Calu3 (cell line): ENCODE data around the gene CPPED1. TPM values are rescaled to one million over a fixed set of nuclear protein-coding genes. Genes with fewer than 3 reads are reported as not detected.

Source experiments
- BruUV-seq: library from RNA; stranded (reverse); fragments of 400-500 nt; replicated peaks from 2 replicates; lab custom pipeline; 2021; lab: Mats Ljungman, UMichigan
- CTCF ChIA-PET: fragments of 300-600 bp; sonication (Branson Sonifier 250); formaldehyde crosslinking; loops from one replicate; lab custom pipeline; 2022; ENCODE audit warnings: antibody characterized with exemption; lab: Charles Lee
- DNase-seq: peaks from one replicate; pipeline ENCODE4 v3.0.0; 2022
- H3K27ac Mint-ChIP-seq: one replicate; pipeline ENCODE4 v1.8.0; 2022; ENCODE audit warnings: mixed read lengths; ENCODE audit not compliant: unreplicated experiment
- H3K27me3 Mint-ChIP-seq: one replicate; pipeline ENCODE4 v1.8.0; 2022; ENCODE audit warnings: mixed read lengths; ENCODE audit not compliant: unreplicated experiment
- H3K36me3 Mint-ChIP-seq: one replicate; pipeline ENCODE4 v1.8.0; 2022; ENCODE audit warnings: mild to moderate bottlenecking, moderate library complexity, mixed read lengths; ENCODE audit not compliant: insufficient read depth, unreplicated experiment
- H3K4me1 Mint-ChIP-seq: one replicate; pipeline ENCODE4 v1.8.0; 2022; ENCODE audit warnings: mild to moderate bottlenecking, low read depth, mixed read lengths; ENCODE audit not compliant: unreplicated experiment
- H3K4me3 Mint-ChIP-seq: one replicate; pipeline ENCODE4 v1.8.0; 2022; ENCODE audit warnings: mild to moderate bottlenecking, low read depth, moderate library complexity, mixed read lengths; ENCODE audit not compliant: unreplicated experiment
- H3K9me3 Mint-ChIP-seq: one replicate; pipeline ENCODE4 v1.8.0; 2022; ENCODE audit warnings: low read depth, mixed read lengths; ENCODE audit not compliant: unreplicated experiment
- CTCF ChIP-seq: fragments of 200-600 bp; IDR thresholded peaks from one replicate; pipeline ENCODE4 v1.8.0; 2022; ENCODE audit warnings: antibody characterized with exemption; ENCODE audit not compliant: unreplicated experiment
- intact Hi-C: fragments of 100-400 bp; cut with micrococcal nuclease; formaldehyde crosslinking; loops from one replicate; pipeline ENCODE4 v1.10.0; 2022; ENCODE audit not compliant: unreplicated experiment
- total RNA-seq: library from RNA; stranded (reverse); gene quantifications from 2 replicates; pipeline ENCODE4 v1.2.3, GENCODE V29; 2022

Gene CPPED1
- total RNA-seq, 1 experiment from 2014 or later, result not detected

- Mint-ChIP-seq H3K36me3 (no peaks in the 10 kb centered on the region), H3K4me3 (no peak overlapping the region), H3K27ac (no peak overlapping the region), H3K4me1 (no peaks in the 10 kb centered on the region), H3K27me3 (no peaks in the 10 kb centered on the region), H3K9me3 (peaks cover 2% of the 10 kb centered on the region)
- intact Hi-C loops, result no loop called here
- no TSS peak for BruUV-seq
- DNase-seq, result no peak
- CTCF ChIA-PET, result no interaction called here
- no peak for TF ChIP-seq CTCF
Observed at GRCh38 chr16:12697437-12697836, 106.2 kb downstream of the CPPED1 start.

- Mint-ChIP-seq H3K27me3 (no peaks in the 10 kb centered on the region), H3K4me3 (no peak overlapping the region), H3K27ac (no peak overlapping the region), H3K9me3 (peaks cover 2% of the 10 kb centered on the region), H3K36me3 (no peaks in the 10 kb centered on the region), H3K4me1 (no peaks in the 10 kb centered on the region)
- DNase-seq, result no peak
- TF ChIP-seq CTCF, result no peak
- BruUV-seq, result no TSS peak
- CTCF ChIA-PET, result no interaction called here
- intact Hi-C loops, result no loop called here
Observed at GRCh38 chr16:12695454-12695853, 108.2 kb downstream of the CPPED1 start.

- TF ChIP-seq CTCF, result no peak
- CTCF ChIA-PET, result interaction anchor here (0.6 kb wide), 1 partner anchor 263 kb away, joined by 4 read pairs; no protein-coding TSS in a partner anchor
- Mint-ChIP-seq H3K36me3 (no peaks in the 10 kb centered on the region), H3K27me3 (no peaks in the 10 kb centered on the region), H3K4me3 (no peak overlapping the region), H3K4me1 (no peaks in the 10 kb centered on the region), H3K27ac (no peak overlapping the region), H3K9me3 (no peaks in the 10 kb centered on the region)
- intact Hi-C loops, result no loop called here
- DNase-seq, result no peak
- BruUV-seq, result no TSS peak
Observed at GRCh38 chr16:12690024-12690423, 113.7 kb downstream of the CPPED1 start.

- H3K4me1 Mint-ChIP-seq, result no peaks in the 10 kb centered on the region
- no TSS peak for BruUV-seq
- no peaks in the 10 kb centered on the region for H3K36me3 Mint-ChIP-seq
- intact Hi-C loops, result no loop called here
- H3K27ac Mint-ChIP-seq, result no peak overlapping the region
- no peak overlapping the region for H3K4me3 Mint-ChIP-seq
- no peak for DNase-seq
- no peak for TF ChIP-seq CTCF
- CTCF ChIA-PET, result interaction anchor here (0.6 kb wide), 2 partner anchors 16 to 41 kb away, joined by 3 read pairs; no protein-coding TSS in a partner anchor
- H3K9me3 Mint-ChIP-seq, result no peaks in the 10 kb centered on the region
- H3K27me3 Mint-ChIP-seq, result peaks cover 4% of the 10 kb centered on the region
Observed at GRCh38 chr16:12688951-12689850, 114.5 kb downstream of the CPPED1 start.
